Measurements from ENCODE around the gene CHTF18.
A peak's percentile ranks its signal among the peaks of the same experiment; 100 is the strongest.

Gene CHTF18

GRCh38 chr16:794091-794822 lies 5.8 kb downstream of the CHTF18 start:
- DNase-seq (ENCODE audit: low read depth): no peak

GRCh38 chr16:794853-795466 lies 6.5 kb downstream of the CHTF18 start:
- no peak for DNase-seq (ENCODE audit: low read depth)

GRCh38 chr16:795580-796229 lies 7.3 kb downstream of the CHTF18 start:
- no peak for DNase-seq (ENCODE audit: low read depth)

- no peak for DNase-seq (ENCODE audit: low read depth)
Observed at GRCh38 chr16:796296-797119, 8.1 kb downstream of the CHTF18 start.

GRCh38 chr16:797120-797420 lies 8.7 kb downstream of the CHTF18 start:
- no peak for DNase-seq (ENCODE audit: low read depth)

- no peak for DNase-seq (ENCODE audit: low read depth)
Observed at GRCh38 chr16:797686-798085, 9.3 kb downstream of the CHTF18 start.

GRCh38 chr16:798666-799065 lies 10.2 kb downstream of the CHTF18 start:
- DNase-seq (ENCODE audit: low read depth): no peak

- no peak for DNase-seq (ENCODE audit: low read depth)
Observed at GRCh38 chr16:799111-799947, 10.9 kb downstream of the CHTF18 start.

- no peak for DNase-seq (ENCODE audit: low read depth)
Observed at GRCh38 chr16:799948-800833, 11.8 kb downstream of the CHTF18 start, which contains the start of gene GNG13. Gene GNG13, minus strand, starts transcription at chr16:800734. Its CDS starts 1,657 bp downstream, at chr16:799077.

GRCh38 chr16:800834-801511 lies 12.6 kb downstream of the CHTF18 start:
- DNase-seq (ENCODE audit: low read depth): no peak

- no peak for DNase-seq (ENCODE audit: low read depth)
Observed at GRCh38 chr16:801584-802363, 13.4 kb downstream of the CHTF18 start.

- no peak for DNase-seq (ENCODE audit: low read depth)
Observed at GRCh38 chr16:802461-802860, 14.0 kb downstream of the CHTF18 start.

GRCh38 chr16:802914-803753 lies 14.7 kb downstream of the CHTF18 start:
- no peak for DNase-seq (ENCODE audit: low read depth)

GRCh38 chr16:803754-804080 lies 15.3 kb downstream of the CHTF18 start:
- no peak for DNase-seq (ENCODE audit: low read depth)

GRCh38 chr16:804193-805048 lies 16.0 kb downstream of the CHTF18 start:
- no peak for DNase-seq (ENCODE audit: low read depth)

GRCh38 chr16:805474-805873 lies 17.1 kb downstream of the CHTF18 start:
- DNase-seq (ENCODE audit: low read depth): no peak

GRCh38 chr16:807347-808084 lies 19.1 kb downstream of the CHTF18 start:
- peak; percentile 65 for DNase-seq (ENCODE audit: low read depth)
